Stimulated activated CD8-positive, alpha-beta memory T cell treated with anti-CD3 and anti-CD28 coated beads, Interleukin-12 subunit alpha, Interleukin-12 subunit beta, amount 100 ng/mL, for 1 hour (primary cell): Measurements from ENCODE around the gene PROSER1.
A peak's percentile ranks its signal among the peaks of the same experiment; 100 is the strongest.
"Not testable (repeated sequence)": the region's sequence is repeated elsewhere in the genome, so short reads cannot be mapped to it uniquely, and the experiment has no call there.

Experiments used
- DNase-seq: peaks from one replicate; pipeline ENCODE4 v3.0.0-alpha.2; 2020; ENCODE audit warnings: low read depth

PROSER1 gene

GRCh38 chr13:39037880-39038568 lies at the start of gene PROSER1, which contains the start of gene NHLRC3:
TSS of gene PROSER1 (minus strand) at chr13:39038089. CDS start at chr13:39037242, 847 bp downstream.
TSS of gene NHLRC3 (plus strand) at chr13:39038456. CDS start at chr13:39038640, 184 bp downstream.
- peak; percentile 73 for DNase-seq

GRCh38 chr13:39086251-39086945 lies 48.5 kb upstream of the PROSER1 start:
- DNase-seq, result not testable (repeated sequence)

- DNase-seq, result no peak
Measured at GRCh38 chr13:39073983-39074382, 36.1 kb upstream of the PROSER1 start.

DNA sequence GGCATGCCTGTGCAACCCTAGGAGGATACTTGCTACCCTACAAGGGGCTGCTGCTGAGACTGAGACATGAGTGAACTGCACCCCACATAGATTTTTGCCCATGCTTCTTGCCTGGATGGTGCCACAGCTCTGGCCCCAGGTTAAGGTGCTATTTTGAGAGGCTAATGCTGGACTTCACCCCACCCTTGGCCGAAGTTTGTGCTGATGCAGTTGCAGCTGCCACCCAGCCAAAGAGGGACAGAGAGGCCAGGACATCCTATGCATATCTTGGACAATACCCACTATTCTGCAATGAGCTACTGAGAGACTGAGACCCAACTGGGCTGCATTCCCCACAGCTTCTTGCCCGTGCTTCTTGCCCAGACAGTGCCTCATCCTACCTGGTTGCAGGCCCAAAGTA lies 35.0 kb upstream of the PROSER1 start:
- DNase-seq, result no peak

- no peak for DNase-seq
Measured at GRCh38 chr13:39062004-39062403, 24.1 kb upstream of the PROSER1 start.

- no peak for DNase-seq
Measured at GRCh38 chr13:39058040-39058439, 20.2 kb upstream of the PROSER1 start.

- no peak for DNase-seq
Measured at GRCh38 chr13:39056018-39056417, 18.1 kb upstream of the PROSER1 start.

DNA sequence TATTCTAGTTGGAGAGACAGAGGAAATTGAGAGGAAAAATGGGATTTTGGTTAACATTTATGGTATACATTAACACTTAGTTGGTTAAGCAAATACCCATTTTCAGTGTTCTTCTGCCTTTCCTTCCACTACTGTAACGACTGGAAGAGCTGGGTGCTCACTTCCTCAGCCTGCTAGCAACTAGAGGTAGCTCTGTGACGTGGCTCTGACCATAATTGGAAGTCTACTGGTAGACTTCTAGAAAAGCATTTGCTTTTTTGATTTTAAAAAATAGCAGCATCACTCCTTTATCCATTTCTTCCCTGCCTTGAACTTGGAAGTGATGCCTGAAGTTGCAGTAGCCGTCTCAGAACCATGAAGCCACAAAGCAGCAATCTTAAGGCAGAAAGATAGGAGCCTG lies 16.2 kb upstream of the PROSER1 start:
- no peak for DNase-seq

DNA sequence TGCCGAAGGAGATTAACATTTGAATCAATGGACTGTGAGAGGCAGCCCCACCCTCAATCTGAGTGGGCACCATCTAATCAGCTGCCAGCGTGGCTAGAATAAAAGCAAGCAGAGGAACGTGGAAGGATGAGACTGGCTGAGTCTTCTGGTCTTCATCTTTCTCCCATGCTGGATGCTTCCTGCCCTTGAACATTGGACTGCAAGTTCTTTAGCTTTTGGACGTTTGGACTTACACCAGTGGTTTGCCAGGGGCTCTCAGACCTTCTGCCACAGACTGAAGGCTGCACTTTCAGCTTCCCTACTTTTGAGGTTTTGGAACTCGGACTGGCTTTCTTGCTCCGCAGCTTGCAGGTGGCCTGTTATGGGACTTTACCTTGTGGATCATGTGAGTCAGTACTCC lies 15.1 kb upstream of the PROSER1 start:
- no peak for DNase-seq

- no peak for DNase-seq
Measured at GRCh38 chr13:39051157-39051556, 13.3 kb upstream of the PROSER1 start.

DNA sequence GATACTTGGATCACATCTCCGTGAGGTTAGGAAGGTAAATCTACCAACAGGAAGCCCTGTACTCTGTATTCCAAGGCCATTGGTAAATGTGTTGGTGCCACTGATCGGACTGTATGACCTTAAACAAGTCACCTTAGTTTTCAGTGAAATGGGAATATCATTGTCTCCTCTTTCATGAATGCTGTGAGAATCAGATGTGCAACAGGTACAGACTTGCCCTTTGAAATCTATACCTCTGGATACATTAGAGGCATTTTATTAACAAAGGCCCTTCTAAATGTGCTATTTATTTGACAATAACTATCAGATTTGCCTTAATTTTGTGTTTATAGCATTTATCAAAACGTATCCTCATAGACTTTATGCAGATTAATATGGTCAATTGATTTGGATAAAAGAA lies 11.4 kb upstream of the PROSER1 start:
- no peak for DNase-seq

DNA sequence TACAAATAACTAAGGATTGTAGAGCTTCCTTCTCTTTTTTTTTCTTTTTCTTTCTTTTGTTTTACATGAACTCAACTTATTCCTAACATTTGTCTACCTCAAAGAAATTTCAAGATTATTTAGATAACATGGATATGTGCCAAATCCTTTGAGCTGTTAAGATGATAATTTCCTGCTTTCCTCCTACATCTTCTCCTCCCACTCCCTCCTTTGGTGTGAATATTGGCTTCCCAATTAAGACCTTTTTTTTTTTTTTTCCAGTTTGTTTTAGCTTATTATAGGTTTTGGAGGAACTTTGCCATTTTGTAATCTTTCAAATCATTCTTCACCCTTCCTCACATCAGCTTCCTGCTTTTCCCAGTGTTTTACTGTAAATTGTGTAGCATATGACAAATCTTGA lies 10.9 kb upstream of the PROSER1 start:
- no peak for DNase-seq

DNA sequence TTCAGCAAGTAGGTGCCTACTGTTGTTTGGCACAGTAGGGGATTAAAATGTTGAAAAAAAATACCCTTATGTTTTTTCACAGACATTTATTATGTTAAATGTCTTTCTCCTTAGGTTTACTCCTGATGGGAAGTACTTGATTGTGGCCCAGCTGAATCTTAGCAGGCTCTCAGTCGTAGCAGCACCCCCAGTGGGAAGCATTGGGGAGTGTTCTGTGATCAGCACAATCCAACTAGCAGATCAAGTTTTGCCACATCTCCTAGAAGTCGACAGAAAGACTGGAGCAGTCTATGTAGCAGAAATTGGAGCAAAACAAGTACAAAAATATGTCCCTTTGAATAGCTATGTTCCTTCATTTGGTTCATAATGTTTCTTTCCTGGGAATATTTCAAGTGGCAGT lies 9.7 kb upstream of the PROSER1 start:
- DNase-seq, result no peak

DNA sequence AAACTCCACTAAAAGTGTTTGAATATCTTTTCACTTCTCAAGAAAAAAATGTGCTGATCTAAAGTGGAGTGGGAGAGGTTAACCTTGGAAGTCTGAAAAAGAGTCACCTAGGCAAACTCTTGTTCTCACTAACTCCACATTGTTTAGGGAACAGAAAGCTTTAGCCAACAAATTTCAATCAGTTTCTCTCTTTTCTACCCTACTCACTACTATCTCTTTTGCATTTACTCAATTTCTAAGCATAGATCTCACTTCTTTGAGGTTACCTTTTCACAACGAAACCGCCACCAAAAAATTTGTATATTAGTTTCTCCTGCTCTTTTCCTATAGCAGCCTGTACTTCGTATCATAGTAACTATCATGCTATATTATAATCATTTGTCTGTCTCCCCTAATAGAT lies 6.6 kb upstream of the PROSER1 start:
- DNase-seq, result no peak

- DNase-seq, result no peak
Measured at GRCh38 chr13:39040206-39040605, 2.3 kb upstream of the PROSER1 start.

GRCh38 chr13:39039041-39039440 lies 1.2 kb upstream of the PROSER1 start:
- no peak for DNase-seq

DNA sequence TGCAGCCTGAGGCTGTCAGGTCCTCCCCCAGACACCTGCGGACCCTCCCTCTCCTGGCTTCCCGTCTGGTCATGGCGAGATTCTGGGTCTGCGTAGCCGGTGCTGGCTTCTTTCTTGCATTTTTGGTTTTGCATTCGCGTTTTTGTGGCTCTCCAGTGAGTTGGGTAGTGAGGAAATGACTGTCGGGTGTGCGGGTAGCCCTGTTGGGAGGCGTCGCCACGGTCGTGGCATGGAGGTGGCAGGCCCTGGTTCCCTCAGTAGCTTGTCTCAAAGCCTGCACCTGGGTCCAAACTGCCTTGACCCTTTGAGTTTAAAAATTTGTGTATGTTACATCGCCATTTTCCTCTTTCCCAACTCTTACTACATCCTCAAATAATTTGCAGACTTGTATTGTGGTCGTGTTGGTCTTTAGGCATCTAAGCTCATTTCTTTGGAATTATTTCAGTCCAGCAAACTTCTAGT lies 711 bp upstream of the PROSER1 start:
- DNase-seq, result peak; percentile 14

- peak; percentile 10 for DNase-seq
Measured at GRCh38 chr13:39037410-39037879, 444 bp downstream of the PROSER1 start.

GRCh38 chr13:39036212-39036611 lies 1.7 kb downstream of the PROSER1 start:
- no peak for DNase-seq

GRCh38 chr13:39035799-39036198 lies 2.1 kb downstream of the PROSER1 start:
- no peak for DNase-seq

- DNase-seq, result no peak
Measured at GRCh38 chr13:39035204-39035603, 2.7 kb downstream of the PROSER1 start.

DNA sequence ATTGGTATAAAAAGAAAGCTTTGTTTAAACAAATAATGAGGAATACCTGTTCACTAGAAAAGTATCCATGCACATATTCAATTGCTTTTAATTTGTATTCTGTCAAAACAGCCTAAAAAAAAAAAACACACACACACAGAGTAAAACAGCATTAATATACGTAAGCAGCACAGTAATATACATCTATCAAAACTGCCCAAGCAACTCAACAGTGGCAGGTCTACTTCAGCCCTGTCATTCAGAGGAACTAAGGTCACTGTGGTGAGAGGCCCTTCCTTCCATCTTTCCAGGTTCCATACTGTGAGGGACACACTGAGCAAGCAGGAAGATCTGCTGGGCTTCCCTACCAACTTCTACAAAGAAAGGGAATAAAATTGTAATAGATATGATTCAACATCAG lies 3.8 kb downstream of the PROSER1 start:
- DNase-seq, result no peak

DNA sequence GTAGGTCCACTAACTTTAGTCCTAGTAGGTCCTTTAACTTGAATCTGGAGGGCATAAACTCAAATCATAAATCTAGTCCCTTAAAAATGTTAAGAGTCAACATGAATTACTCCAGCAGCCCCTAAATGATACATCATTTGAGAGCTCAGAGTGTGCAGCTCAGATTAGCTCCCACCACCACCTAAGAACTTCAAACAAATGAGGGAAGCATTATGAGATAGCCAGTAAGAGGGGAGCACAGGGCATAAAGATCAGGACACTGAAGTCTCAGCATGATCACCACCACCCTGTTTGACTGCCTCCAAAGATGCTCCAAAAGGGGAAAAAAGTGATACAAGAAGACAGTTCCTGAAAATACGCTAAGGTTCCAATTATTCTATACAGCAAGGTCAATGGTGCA lies 5.7 kb downstream of the PROSER1 start:
- DNase-seq, result no peak
